Endothelial cell (in vitro differentiated cells): ENCODE results near the gene CAPRIN2. TPM values are rescaled to one million over a fixed set of nuclear protein-coding genes. Genes with fewer than 3 reads are reported as not detected.

Experiments
- DNase-seq: peaks from one replicate; pipeline ENCODE4 v3.0.0; 2021; ENCODE audit warnings: low spot score
- H3K27ac Mint-ChIP-seq: one replicate; pipeline ENCODE4 v1.8.0; 2021; ENCODE audit warnings: mixed read lengths, inconsistent platforms; ENCODE audit not compliant: unreplicated experiment
- H3K27me3 Mint-ChIP-seq: one replicate; pipeline ENCODE4 v1.8.0; 2021; ENCODE audit warnings: mild to moderate bottlenecking, moderate library complexity, mixed read lengths, inconsistent platforms; ENCODE audit not compliant: unreplicated experiment
- H3K36me3 Mint-ChIP-seq: one replicate; pipeline ENCODE4 v1.8.0; 2021; ENCODE audit warnings: mild to moderate bottlenecking, low read depth, mixed read lengths, inconsistent platforms; ENCODE audit not compliant: unreplicated experiment
- H3K4me1 Mint-ChIP-seq: one replicate; pipeline ENCODE4 v1.8.0; 2021; ENCODE audit warnings: mild to moderate bottlenecking, mixed read lengths, inconsistent platforms; ENCODE audit not compliant: unreplicated experiment
- H3K4me3 Mint-ChIP-seq: one replicate; pipeline ENCODE4 v1.8.0; 2021; ENCODE audit warnings: mild to moderate bottlenecking, mixed read lengths, inconsistent platforms; ENCODE audit not compliant: unreplicated experiment
- H3K9me3 Mint-ChIP-seq: one replicate; pipeline ENCODE4 v1.8.0; 2021; ENCODE audit warnings: mixed read lengths, inconsistent platforms; ENCODE audit not compliant: unreplicated experiment
- total RNA-seq: library from RNA; stranded (reverse); fragmentation: NEBNext Ultra II Directional; extraction: Animal tissue kit (Norgen Biotek cat#: 25700); gene quantifications from one replicate; pipeline ENCODE4 v1.2.1, GENCODE V29; 2021; ENCODE audit not compliant: unreplicated experiment
- TF ChIP-seq, protein P1 (sequence below): fragments of 200-600 bp; sonication (generic); IDR thresholded peaks from one replicate; pipeline ENCODE4 v1.5.0; 2021; ENCODE audit warnings: antibody characterized with exemption; ENCODE audit not compliant: unreplicated experiment

CAPRIN2 gene
- total RNA-seq, 1 donor from 2014 or later, result 19.8 TPM

DNA sequence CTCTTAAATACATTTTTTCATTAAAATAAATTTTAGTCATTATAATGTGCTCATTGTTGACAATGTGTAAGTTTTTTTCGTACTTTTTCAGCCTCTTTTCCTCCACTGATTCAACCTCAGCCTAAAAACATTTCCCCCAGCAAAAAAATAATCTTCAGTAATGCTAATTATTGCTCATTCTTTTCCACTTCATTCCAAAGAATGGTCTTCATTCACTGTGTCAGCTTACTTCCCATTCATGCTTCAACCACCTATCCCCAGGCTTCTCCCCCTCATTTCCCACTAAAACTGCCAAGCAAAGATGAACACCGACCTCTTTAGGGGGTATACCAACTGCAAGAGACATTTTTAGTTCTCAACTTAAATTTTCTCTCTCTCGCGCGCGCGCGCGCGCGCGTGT lies 56.4 kb downstream of the CAPRIN2 start:
- peaks cover 21% of the 10 kb centered on the region for H3K4me1 Mint-ChIP-seq
- no peak overlapping the region for H3K27ac Mint-ChIP-seq
- peaks cover 7% of the 10 kb centered on the region for H3K27me3 Mint-ChIP-seq
- H3K4me3 Mint-ChIP-seq, result no peak overlapping the region
- no peaks in the 10 kb centered on the region for H3K36me3 Mint-ChIP-seq
- DNase-seq, result no peak
- TF ChIP-seq, protein P1, sequence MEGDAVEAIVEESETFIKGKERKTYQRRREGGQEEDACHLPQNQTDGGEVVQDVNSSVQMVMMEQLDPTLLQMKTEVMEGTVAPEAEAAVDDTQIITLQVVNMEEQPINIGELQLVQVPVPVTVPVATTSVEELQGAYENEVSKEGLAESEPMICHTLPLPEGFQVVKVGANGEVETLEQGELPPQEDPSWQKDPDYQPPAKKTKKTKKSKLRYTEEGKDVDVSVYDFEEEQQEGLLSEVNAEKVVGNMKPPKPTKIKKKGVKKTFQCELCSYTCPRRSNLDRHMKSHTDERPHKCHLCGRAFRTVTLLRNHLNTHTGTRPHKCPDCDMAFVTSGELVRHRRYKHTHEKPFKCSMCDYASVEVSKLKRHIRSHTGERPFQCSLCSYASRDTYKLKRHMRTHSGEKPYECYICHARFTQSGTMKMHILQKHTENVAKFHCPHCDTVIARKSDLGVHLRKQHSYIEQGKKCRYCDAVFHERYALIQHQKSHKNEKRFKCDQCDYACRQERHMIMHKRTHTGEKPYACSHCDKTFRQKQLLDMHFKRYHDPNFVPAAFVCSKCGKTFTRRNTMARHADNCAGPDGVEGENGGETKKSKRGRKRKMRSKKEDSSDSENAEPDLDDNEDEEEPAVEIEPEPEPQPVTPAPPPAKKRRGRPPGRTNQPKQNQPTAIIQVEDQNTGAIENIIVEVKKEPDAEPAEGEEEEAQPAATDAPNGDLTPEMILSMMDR, result no peak
- H3K9me3 Mint-ChIP-seq, result no peaks in the 10 kb centered on the region

DNA sequence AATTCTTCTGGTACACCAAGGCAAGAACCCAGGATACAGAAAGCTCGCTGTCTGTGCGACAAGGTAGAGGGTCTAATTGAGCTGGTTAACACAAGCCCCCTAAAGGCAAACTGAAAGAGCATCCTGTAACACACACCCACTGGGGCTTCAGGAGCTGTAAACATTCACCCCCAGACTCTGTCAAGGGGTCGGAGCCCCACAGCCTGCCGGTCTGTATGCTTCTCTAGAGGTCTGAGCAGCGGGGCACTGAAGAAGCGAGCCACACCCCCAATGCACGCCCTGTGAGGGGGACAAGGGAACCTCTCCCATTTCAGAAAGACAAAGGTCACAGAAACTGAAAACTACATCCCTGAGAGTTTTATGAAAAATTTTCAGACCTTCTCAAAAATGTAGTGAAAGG lies 57.8 kb downstream of the CAPRIN2 start:
- peak overlapping the region; percentile 7 for H3K4me3 Mint-ChIP-seq
- TF ChIP-seq, protein P1, result no peak
- H3K4me1 Mint-ChIP-seq, result peaks cover 21% of the 10 kb centered on the region
- no peak for DNase-seq
- H3K27ac Mint-ChIP-seq, result no peak overlapping the region
- no peaks in the 10 kb centered on the region for H3K36me3 Mint-ChIP-seq
- H3K27me3 Mint-ChIP-seq, result peaks cover 7% of the 10 kb centered on the region
- H3K9me3 Mint-ChIP-seq, result no peaks in the 10 kb centered on the region

DNA sequence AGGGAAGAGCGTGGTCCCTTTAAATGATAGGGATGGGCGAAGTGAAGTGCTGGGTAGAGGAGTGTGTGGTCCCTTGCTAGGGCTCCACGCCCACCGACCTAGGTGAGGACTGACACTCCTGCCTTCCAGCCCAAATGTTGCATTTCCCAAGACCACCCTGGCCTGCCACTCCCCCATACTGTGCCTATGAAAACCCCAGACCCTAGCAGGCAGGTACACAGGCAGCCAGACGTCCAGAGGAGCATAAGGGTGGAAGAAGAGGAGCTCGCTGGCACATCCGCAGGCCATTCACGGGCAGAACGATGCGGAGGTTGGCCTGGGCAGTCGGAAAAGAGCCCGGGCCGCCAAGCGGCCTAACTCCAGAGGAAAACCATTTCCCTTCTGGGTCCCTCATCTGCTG lies 58.3 kb downstream of the CAPRIN2 start:
- DNase-seq, result peak; percentile 20
- H3K27me3 Mint-ChIP-seq, result peaks cover 7% of the 10 kb centered on the region
- H3K4me1 Mint-ChIP-seq, result peaks cover 21% of the 10 kb centered on the region
- TF ChIP-seq, protein P1, result no peak
- peak overlapping the region; percentile 93 for H3K4me3 Mint-ChIP-seq
- H3K36me3 Mint-ChIP-seq, result no peaks in the 10 kb centered on the region
- H3K27ac Mint-ChIP-seq, result no peak overlapping the region
- H3K9me3 Mint-ChIP-seq, result no peaks in the 10 kb centered on the region

GRCh38 chr12:30696103-30696408 lies 58.7 kb downstream of the CAPRIN2 start:
- H3K27me3 Mint-ChIP-seq, result peaks cover 7% of the 10 kb centered on the region
- DNase-seq, result no peak
- TF ChIP-seq, protein P1, result no peak

GRCh38 chr12:30695199-30696102 lies 59.3 kb downstream of the CAPRIN2 start, which contains the start of gene IPO8:
IPO8 (minus strand) TSS chr12:30695869; CDS start chr12:30695647, 222 bp downstream.
- Mint-ChIP-seq H3K36me3 (no peaks in the 10 kb centered on the region), H3K27me3 (peaks cover 7% of the 10 kb centered on the region), H3K27ac (peak within 1 kb of the TSS; percentile 81), H3K9me3 (no peaks in the 10 kb centered on the region), H3K4me1 (peaks cover 22% of the 10 kb centered on the region), H3K4me3 (peak within 1 kb of the TSS; percentile 98)
- peak; percentile 85 for DNase-seq
- TF ChIP-seq, protein P1, result peak; percentile 40

More at GRCh38 chr12:30696103-30696408, 58.7 kb downstream of the CAPRIN2 start:
- peak overlapping the region; percentile 81 for H3K27ac Mint-ChIP-seq
- no peaks in the 10 kb centered on the region for H3K36me3 Mint-ChIP-seq
- peaks cover 25% of the 10 kb centered on the region for H3K4me1 Mint-ChIP-seq
- peak overlapping the region; percentile 93 for H3K4me3 Mint-ChIP-seq
- no peaks in the 10 kb centered on the region for H3K9me3 Mint-ChIP-seq
